Measurements from ENCODE around the gene NDRG3. TPM values are rescaled to one million over a fixed set of nuclear protein-coding genes. Genes with fewer than 3 reads are reported as not detected.
A peak's percentile ranks its signal among the peaks of the same experiment; 100 is the strongest.

The NDRG3 gene
- polyA plus RNA-seq, 1 of the 3 experiments (the other 2 are of a cell fraction), result 20.5 TPM

- ChIA-PET CTCF (interaction anchor here (0.6 to 3.9 kb wide), 29 partner anchors 8 to 1156 kb away, joined by 3 to 37 read pairs (median 4); partner anchors contain the start of genes DSN1, MYL9, NDRG3 and TGIF2), POLR2A (interaction anchor here (0.7 to 1.4 kb wide), 7 partner anchors 18 to 150 kb away, joined by 3 to 6 read pairs (median 3); partner anchors contain the start of gene NDRG3)
- Histone ChIP-seq H3K27ac (ENCODE audit: low read depth in 2 of 2, low read length in 1 of 2) (peak overlapping the region; percentile 56 to 64), H3K4me1 (ENCODE audit: control insufficient read depth in 1 of 2, insufficient read depth in 2 of 2, low read depth in 1 of 2, low read length in 1 of 2) (peaks cover 4 to 12% of the 10 kb centered on the region in 2 experiments; a peak in 1 of 4 replicates), H3K9ac (peak overlapping the region; percentile 57), H2AFZ (ENCODE audit: low read depth) (peak overlapping the region; percentile 99), H3K27me3 (ENCODE audit: insufficient read depth) (no peaks in the 10 kb centered on the region), H3K4me2 (peak overlapping the region; percentile 85; the same call in 1 of the 2 replicates), H3K9me2 (no peaks in the 10 kb centered on the region), H3K4me3 (ENCODE audit: low read depth in 2 of 2, low read length in 1 of 2) (peak overlapping the region; percentile 19 to 99; a peak in 3 of 4 replicates), H3F3A (replicated peaks; ENCODE audit: insufficient read depth) (no peaks in the 10 kb centered on the region), H3K36me3 (replicated peaks in 1 of 2; ENCODE audit: control insufficient read depth in 1 of 2, insufficient read depth in 2 of 2, low read length in 1 of 2) (peaks cover 10 to 22% of the 10 kb centered on the region in 2 experiments), H3K9me3 (no peaks in the 10 kb centered on the region), H4K20me1 (ENCODE audit: insufficient read depth) (peaks cover 18% of the 10 kb centered on the region; the same call in 1 of the 2 replicates), H3K79me2 (ENCODE audit: insufficient read depth) (peaks cover 38% of the 10 kb centered on the region)
- peak; percentile 26 for DNase-seq
- 52% methylated on average over 8 of the region's 15 CpGs for WGBS (ENCODE audit: low lambda C conversion rate)
- TF ChIP-seq JUND (IDR thresholded peaks at IDR 0.05) (no peak), GABPA (IDR thresholded peaks at IDR 0.05; ENCODE audit: low read depth) (no peak), ELF1 (IDR thresholded peaks at IDR 0.05) (no peak), POLR2AphosphoS5 (IDR thresholded peaks at IDR 0.05; ENCODE audit: low read depth, low read length) (no peak), NFIC (IDR thresholded peaks at IDR 0.05; ENCODE audit: borderline replicate concordance) (no peak), RFX5 (IDR thresholded peaks at IDR 0.05; ENCODE audit: low read length) (no peak), FOSL2 (IDR thresholded peaks at IDR 0.05; ENCODE audit: borderline replicate concordance, low read depth) (no peak), CTCF (IDR thresholded peaks at IDR 0.05) (no peak), SIN3A (IDR thresholded peaks at IDR 0.05; ENCODE audit: borderline replicate concordance, low read depth, low read length) (no peak), REST (IDR thresholded peaks at IDR 0.05; ENCODE audit: low read depth, low read length) (no peak), TEAD4 (IDR thresholded peaks at IDR 0.05; ENCODE audit: borderline replicate concordance, insufficient read depth) (no peak), FOXM1 (IDR thresholded peaks at IDR 0.05; ENCODE audit: low read depth) (no peak), USF2 (IDR thresholded peaks at IDR 0.05; ENCODE audit: borderline replicate concordance, low read depth, low read length) (no peak), RAD21 (IDR thresholded peaks at IDR 0.05; ENCODE audit: low read length) (no peak), TCF12 (IDR thresholded peaks at IDR 0.05) (no peak), RXRA (IDR thresholded peaks at IDR 0.05; ENCODE audit: borderline replicate concordance, low read depth) (no peak), TAF1 (IDR thresholded peaks at IDR 0.05; ENCODE audit: borderline replicate concordance, low read depth, low read length) (no peak)
Measured at GRCh38 chr20:36604952-36605398, 140.9 kb downstream of the NDRG3 start.

Small RNA genes lying within 50 kb of the gene (small RNA-seq; reads per million reads assigned to genes)
- 0 reads per million in 7 experiments for gene RF00019

Other genes starting within 250 kb of the NDRG3 start
- gene MYL9, start 204.6 kb downstream of the NDRG3 start, polyA plus RNA-seq (2012; rRNA removed), result not detected in 2 replicates
- 10.3 and 10.8 TPM in 2 replicates for gene TGIF2, start 172.5 kb downstream of the NDRG3 start, polyA plus RNA-seq (2012; rRNA removed)
- 91.1 and 108 TPM in 2 replicates for gene RAB5IF, start 140.3 kb downstream of the NDRG3 start, polyA plus RNA-seq (2012; rRNA removed)
- gene SLA2, start 99.9 kb downstream of the NDRG3 start, polyA plus RNA-seq (2012; rRNA removed), result 0.03 TPM in 1 of 2 replicates, not detected in the other
- 7.3 and 8.3 TPM in 2 replicates for gene DSN1, start 27.7 kb upstream of the NDRG3 start, polyA plus RNA-seq (2012; rRNA removed)
- 0.02 and 0.08 TPM in 2 replicates for gene TLDC2, start 130.0 kb upstream of the NDRG3 start, polyA plus RNA-seq (2012; rRNA removed)
- gene SAMHD1, start 205.6 kb upstream of the NDRG3 start, polyA plus RNA-seq (2012; rRNA removed), result 5.9 and 7.2 TPM in 2 replicates